ENCODE measurements around the gene DOCK3.
"Not testable (repeated sequence)": the region's sequence is repeated elsewhere in the genome, so short reads cannot be mapped to it uniquely, and the experiment has no call there.

DOCK3 gene

DNA sequence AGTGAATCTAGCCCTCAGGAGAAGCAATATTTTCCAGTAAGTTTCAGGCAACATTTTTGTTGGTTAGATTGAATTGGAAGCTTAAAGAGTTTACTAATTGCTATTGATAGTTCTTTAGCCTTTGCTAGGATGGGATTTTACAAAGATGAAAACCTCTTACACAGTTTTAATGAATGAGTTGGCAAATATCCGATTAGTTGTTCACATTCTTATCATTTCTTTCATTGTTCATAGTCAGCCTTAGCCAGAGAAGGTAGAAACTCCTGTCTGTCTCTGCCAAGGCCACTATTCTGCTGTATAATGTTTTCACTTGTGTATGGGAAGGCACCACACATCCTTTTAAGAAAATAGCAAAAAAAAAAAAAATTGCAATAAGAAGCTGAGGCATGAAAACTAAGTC lies 488.3 kb downstream of the DOCK3 start:
- DNase-seq, result no peak
- Histone ChIP-seq H3K27ac (no peak overlapping the region), H3K9me3 (ENCODE audit: severe bottlenecking) (no peaks in the 10 kb centered on the region), H3K4me3 (ENCODE audit: low read depth, low read length) (no peak overlapping the region), H3K27me3 (ENCODE audit: insufficient read depth, low read depth, severe bottlenecking) (no peaks in the 10 kb centered on the region), H3K36me3 (no peaks in the 10 kb centered on the region)
- TF ChIP-seq CTCF (IDR thresholded peaks at IDR 0.05; ENCODE audit: low read depth, low read length), result no peak

- H3K27ac ChIP-seq, result no peak overlapping the region
Measured at GRCh38 chr3:51173518-51174271, 499.0 kb downstream of the DOCK3 start.

DNA sequence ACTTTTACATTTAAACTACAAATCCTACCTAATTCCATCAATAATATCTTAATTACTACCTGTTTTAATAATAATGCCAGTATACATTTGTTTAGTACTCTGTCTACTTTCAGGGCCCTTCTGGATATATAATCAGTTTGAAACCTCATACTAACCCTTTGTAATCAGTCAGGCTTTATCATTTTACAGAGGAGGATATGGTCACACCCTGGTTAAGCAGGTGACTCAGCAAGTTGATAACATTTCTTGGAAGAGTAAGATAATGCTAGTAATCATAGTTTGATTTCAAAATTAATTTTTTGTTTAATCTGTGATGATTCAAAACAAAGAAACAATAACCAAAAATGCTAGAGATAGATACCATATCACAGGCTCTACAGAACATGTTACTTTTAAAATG lies 502.2 kb downstream of the DOCK3 start:
- Histone ChIP-seq H3K9me3 (ENCODE audit: severe bottlenecking) (peaks cover 32% of the 10 kb centered on the region), H3K27me3 (ENCODE audit: insufficient read depth, low read depth, severe bottlenecking) (no peaks in the 10 kb centered on the region), H3K36me3 (peaks cover 5% of the 10 kb centered on the region), H3K27ac (no peak overlapping the region), H3K4me3 (ENCODE audit: low read depth, low read length) (no peak overlapping the region)
- TF ChIP-seq CTCF (IDR thresholded peaks at IDR 0.05; ENCODE audit: low read depth, low read length), result no peak
- no peak for DNase-seq

More at GRCh38 chr3:51173518-51174271, 499.0 kb downstream of the DOCK3 start:
- TF ChIP-seq CTCF (IDR thresholded peaks at IDR 0.05; ENCODE audit: low read depth, low read length), result no peak
- H3K9me3 ChIP-seq (ENCODE audit: severe bottlenecking), result peaks cover 35% of the 10 kb centered on the region
- H3K27me3 ChIP-seq (ENCODE audit: insufficient read depth, low read depth, severe bottlenecking), result no peaks in the 10 kb centered on the region
- no peak for DNase-seq
- H3K36me3 ChIP-seq, result peaks cover 5% of the 10 kb centered on the region
- no peak overlapping the region for H3K4me3 ChIP-seq (ENCODE audit: low read depth, low read length)

DNA sequence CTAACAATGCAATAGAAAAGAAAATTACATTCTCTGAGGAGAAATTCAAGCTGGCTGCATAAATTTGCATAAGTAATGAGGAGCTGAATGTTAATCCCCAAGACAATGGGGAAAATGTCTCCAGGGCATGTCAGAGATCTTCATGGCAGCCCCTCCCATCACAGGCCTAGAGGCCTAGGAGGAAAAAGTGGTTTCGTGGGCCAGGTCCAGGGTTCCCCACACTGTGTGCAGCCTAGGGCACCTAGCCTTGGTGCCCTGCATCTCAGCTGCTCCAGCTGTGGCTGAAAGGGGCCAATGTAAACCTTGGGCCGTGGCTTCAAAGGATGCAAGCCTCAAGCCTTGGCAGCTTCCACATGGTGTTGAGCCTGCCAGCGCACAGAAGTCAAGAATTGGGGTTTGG lies 511.7 kb downstream of the DOCK3 start:
- H3K36me3 ChIP-seq; DNase-seq; H3K27ac ChIP-seq; H3K27me3 ChIP-seq (ENCODE audit: insufficient read depth, low read depth, severe bottlenecking); H3K4me3 ChIP-seq (ENCODE audit: low read depth, low read length): not testable (repeated sequence)
- H3K9me3 ChIP-seq (ENCODE audit: severe bottlenecking), result peaks cover 10% of the 10 kb centered on the region

DNA sequence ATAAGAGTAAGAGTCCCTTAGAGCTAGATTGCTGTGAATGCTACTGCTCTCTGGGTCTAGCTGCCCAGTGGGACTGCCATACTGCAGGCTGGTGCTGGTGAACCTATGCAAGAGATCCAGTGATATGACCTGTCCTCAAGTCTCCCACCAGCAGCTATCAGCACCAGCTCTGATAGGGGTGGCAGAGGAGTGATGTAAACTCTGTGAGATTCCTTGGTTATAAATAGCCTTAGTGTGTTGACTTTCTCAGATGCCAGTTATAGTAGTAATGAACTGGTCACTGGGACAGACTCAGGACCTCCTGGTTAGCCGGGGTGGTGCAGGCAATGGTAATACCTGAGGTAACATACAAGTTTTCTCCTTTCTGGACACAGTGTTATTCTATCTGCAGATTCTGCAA lies 515.5 kb downstream of the DOCK3 start:
- no peak for TF ChIP-seq CTCF (IDR thresholded peaks at IDR 0.05; ENCODE audit: low read depth, low read length)
- Histone ChIP-seq H3K4me3 (ENCODE audit: low read depth, low read length) (no peak overlapping the region), H3K9me3 (ENCODE audit: severe bottlenecking) (peaks cover 12% of the 10 kb centered on the region), H3K27ac (no peak overlapping the region), H3K36me3 (no peaks in the 10 kb centered on the region), H3K27me3 (ENCODE audit: insufficient read depth, low read depth, severe bottlenecking) (no peaks in the 10 kb centered on the region)
- no peak for DNase-seq

DNA sequence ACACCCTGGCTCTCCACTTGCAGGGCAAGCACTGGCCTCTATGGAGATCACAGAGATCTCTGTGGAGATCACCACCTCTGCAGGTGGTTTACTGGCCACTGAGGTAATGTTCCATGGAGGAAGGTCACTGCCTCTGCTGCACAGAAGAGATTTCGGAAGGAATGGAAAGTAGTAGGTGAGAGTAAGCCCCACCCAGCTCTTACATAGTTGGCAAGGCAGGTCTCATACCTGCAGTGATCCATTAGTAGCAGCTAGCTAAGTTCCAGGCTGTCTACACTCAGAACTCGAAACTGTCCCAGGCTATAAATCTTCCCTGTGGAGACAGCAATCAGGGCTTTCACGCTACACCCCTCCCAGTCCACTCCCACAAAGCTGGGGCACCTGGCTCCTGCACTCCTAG lies 516.1 kb downstream of the DOCK3 start:
- Histone ChIP-seq H3K9me3 (ENCODE audit: severe bottlenecking) (peaks cover 12% of the 10 kb centered on the region), H3K36me3 (no peaks in the 10 kb centered on the region), H3K27me3 (ENCODE audit: insufficient read depth, low read depth, severe bottlenecking) (no peaks in the 10 kb centered on the region), H3K4me3 (ENCODE audit: low read depth, low read length) (no peak overlapping the region), H3K27ac (no peak overlapping the region)
- no peak for TF ChIP-seq CTCF (IDR thresholded peaks at IDR 0.05; ENCODE audit: low read depth, low read length)
- no peak for DNase-seq
